RPMI7951 (cell line): ENCODE measurements around the gene NEK6. TPM values are rescaled to one million over a fixed set of nuclear protein-coding genes. Genes with fewer than 3 reads are reported as not detected.

Source experiments
- DNase-seq: peaks from one replicate; pipeline ENCODE4 v3.0.0-alpha.2; 2012; ENCODE audit warnings: low read depth
- total RNA-seq: library from RNA; depleted of rRNA; stranded (reverse); fragments of >200 nt; shearing (Covaris generic); gene quantifications from 2 replicates; pipeline ENCODE4 v1.2.3, GENCODE V29; 2014

NEK6 gene
- total RNA-seq, 1 experiment from 2014 or later = 27.5 TPM

DNA sequence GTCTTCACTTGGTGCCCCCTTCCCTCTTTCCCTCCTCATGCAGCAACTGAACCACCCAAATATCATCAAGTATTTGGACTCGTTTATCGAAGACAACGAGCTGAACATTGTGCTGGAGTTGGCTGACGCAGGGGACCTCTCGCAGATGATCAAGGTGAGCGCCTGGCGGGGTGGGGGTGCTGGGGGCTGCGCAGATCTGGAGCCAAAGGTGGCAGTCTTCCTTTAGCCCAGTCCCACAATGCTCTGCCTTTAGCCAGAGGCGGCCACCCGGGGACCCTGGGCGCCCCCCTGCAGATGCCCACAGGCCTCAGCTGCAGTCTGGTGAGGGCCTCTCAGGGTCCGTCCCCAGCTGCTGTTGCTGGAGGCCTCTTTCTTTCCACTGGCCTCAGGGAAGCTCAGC, 63.7 kb downstream of the NEK6 start:
- no peak for DNase-seq

DNA sequence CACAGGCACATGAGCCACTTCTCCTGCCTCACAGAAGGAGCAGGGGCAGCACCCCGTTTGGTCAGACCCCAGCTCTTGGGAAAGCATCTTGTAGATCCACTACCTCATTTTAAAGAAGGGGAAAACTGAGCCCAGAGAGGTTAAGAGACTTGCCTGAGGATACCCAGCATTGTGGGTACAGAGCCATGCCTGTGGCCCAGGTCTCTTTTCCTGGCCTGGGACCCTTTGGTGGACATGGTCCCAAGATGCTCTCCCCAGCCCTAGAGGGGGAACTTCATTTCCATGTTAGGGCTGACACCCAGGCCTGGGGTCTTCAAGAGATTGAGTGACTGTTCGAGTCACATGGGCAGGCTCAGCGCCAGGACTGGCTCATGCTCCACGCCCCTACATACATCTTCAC, 64.2 kb downstream of the NEK6 start:
- no peak for DNase-seq

DNA sequence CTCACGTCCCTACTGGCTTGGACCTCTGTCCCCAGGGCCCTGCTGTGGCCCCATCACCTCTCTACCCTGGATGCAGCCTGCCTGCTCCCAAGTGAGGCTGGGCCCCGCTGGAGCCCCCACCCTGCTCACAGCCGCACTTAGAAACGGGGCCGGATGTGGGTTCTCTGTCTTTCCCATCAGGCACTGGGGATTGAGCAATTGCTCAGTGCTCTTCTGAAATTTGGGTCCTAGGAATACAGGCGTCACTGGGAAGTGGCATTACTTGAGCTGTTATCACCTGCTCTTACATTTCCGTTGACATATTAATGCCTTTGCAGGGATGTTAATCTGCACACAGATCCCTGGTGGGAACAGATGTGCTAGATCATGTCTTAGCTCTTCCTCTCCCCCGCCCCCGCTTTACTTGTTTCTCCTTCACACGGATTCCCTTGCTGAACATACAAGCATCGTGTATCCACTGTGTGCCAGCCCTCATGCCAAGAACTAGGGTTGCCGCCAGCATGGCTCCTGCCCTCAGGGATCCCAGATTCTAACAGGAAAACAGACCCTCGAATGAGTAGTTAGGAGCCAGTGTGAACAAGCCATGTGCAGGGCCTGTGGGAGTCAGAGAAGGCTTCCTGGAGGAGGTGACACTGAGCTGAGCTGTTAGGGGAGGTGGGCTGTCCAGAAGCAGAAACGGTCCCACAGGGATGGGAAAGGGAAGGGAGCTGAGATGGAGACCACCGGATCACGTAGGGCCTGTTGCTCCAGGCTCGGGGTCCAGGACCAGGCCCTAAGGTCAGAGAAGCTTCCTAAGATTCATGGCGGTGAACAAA, 65.1 kb downstream of the NEK6 start:
- no peak for DNase-seq

DNA sequence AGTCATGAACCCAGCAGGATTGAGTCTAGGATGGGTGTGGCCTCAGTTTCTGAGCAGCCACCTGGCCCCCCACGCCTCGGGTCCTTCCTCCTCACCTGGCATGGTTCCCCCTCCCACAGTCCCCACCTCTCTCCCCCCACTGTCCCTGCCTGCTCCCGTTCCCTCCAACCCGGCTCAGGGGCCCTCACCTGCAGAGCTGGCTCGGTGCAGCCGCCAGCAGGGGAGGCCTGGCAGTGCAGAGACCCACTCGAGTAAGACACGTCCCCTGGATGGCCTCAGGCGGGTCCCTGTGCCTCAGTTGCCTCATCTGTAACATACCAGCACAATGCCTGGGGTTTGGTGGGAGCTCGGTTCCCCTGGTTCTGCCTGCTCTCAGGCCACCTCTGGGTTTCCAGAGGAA, 66.2 kb downstream of the NEK6 start:
- no peak for DNase-seq

DNA sequence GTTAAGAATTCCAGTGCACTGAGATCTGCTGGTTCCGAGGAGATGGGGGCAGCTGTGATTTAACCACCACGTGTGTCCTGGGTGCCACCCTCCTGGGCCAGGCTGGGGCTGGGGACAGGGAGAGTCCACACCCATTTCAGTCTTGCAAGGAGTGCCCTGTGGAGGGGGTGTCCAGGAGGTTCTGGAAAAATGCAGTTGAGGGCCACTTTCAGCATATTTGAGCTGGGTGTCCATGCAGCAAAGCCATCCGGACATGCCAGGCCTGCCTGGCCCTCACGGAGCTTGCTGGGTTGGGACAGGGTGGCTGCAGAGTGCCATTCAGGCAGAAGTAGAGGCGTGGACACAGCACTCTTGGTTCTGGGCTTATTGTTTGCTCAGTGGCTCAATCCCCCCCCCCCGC, 68.1 kb downstream of the NEK6 start:
- DNase-seq = no peak

DNA sequence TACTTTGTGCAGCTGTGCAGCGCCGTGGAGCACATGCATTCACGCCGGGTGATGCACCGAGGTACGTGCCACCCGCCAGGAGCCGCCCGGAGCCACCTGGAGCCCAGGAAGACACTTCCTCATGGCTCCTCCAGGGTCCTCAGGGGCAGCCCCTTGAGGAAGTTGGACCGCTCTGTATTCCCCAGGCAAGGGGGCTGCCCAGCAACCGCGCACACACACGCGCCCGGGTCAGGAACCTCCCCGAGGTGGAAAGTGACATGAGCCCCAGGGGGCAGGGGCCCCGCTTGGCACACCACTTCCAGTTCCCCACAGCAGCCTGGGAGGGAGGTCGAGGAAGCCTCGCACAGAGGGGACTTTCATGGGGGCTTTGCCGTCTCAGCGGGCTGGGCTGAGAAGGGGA, 68.6 kb downstream of the NEK6 start:
- no peak for DNase-seq

DNA sequence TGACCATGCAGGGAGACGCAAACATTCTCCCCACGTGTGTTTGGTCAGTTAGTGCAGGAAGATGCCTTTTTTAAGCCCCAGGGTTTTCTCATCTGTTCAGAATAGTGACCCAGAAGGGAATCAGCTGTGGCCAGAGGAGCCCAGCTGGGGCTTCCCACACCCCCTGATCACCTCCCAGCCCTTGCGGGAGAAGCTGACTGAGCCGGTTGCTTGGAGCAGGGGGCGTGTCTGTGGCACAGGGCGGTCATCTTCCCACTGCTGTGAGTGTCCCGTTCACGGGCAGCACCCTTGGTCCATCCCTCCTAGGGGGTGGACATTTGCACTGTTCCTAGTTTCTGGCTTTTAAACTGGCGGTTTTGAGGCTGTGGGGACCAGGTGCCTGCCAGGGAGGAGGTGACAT, 69.7 kb downstream of the NEK6 start:
- no peak for DNase-seq

DNA sequence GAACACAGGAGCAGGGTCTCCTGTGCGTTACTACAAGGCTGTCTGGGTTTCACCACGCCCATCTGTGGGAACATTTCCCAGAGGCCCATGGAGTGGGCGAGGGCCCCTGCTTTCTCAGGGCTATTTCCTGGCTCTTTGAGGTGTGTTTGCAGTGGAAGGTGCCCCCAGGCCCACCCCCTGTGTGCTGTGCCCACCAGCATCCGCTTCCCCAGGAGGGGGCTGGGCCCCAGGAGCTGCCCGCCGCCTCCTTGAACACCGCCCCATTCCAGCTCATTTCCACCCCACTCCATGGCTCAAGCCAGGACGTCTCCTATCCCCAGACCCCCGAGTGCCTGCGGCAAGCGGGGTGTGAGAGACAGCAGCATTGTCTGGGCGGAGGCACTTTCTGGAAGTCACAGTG, 70.5 kb downstream of the NEK6 start:
- DNase-seq = no peak

DNA sequence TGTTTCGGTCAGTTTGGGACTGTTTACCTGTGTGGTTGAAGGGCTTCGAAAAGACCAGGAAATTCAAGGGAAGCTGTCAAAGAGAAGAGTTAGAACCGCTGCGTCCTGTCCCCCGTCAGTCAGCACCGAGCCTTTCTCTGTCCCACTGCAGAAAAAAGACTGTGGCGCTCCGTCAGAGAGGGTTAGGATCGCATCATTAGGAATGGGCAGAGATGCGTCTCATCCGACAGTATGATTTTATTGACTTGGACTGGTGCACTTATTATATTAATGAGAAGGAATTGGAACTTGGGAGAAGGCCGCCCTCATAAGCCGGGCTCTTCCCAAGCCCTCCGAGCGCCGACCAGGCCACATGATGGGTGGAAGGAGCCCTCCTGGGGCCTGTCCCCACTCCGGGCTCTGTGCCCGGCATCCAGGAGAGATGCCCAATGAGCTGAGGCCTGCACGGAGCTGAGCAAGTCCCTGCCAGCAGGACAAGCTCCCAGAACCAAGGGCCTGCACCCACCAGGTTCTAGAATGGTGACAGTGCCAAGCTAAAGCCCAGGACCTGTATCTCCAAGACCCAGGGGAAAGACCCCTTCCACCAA, 71.5 kb downstream of the NEK6 start:
- DNase-seq = no peak

DNA sequence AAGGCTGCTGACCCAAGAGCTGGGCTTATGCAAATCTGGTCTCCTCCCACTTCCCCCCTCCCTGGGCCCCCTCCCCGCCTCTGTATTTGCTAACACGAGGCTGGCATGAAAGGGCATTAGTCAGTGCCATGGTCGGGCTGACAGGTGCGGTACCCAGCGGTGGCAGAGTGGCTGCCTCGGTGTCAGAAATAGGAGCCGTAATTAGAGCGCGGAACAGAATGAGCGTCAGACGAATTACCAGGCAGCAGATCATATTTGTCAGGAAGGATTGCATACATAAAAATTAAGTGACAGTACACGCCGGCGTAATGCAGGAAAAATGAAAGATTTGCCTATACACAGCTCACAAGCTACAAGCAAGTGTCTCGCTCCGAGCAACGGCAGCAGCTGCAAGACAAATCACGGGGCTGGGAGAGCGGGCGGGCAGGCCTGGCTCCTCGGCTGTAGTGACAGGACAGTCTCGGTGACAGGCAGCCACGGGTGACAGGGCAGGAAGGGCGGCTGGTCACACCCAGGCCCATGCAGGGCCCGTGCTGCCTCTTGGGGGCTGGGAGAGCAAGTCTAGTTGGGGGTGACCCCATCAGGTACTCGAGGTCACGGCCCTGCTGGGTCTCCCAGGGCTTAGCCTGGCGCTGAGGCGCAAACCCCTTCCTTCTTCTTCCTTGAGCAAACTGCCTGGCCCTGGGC, 72.4 kb downstream of the NEK6 start:
- no peak for DNase-seq

DNA sequence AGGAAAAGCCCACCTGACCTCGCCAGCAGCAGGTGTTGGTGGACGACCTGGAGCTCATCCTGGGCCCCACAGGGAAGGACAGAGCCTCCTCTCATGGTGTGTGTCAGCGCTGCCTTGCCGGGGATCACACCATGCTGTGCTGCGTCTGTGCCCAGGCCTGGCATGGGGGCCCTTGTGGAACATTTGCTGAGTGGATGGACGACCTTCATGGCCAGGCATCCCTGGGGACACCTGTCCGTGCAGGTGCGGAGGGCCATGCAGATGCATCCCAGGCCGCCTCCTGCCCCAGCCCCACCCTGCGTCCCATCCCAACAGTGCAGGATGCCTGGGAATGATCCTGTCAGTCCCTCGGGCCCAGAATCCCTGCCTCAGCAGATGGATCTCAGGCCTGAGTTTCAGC, 73.8 kb downstream of the NEK6 start:
- DNase-seq = no peak

DNA sequence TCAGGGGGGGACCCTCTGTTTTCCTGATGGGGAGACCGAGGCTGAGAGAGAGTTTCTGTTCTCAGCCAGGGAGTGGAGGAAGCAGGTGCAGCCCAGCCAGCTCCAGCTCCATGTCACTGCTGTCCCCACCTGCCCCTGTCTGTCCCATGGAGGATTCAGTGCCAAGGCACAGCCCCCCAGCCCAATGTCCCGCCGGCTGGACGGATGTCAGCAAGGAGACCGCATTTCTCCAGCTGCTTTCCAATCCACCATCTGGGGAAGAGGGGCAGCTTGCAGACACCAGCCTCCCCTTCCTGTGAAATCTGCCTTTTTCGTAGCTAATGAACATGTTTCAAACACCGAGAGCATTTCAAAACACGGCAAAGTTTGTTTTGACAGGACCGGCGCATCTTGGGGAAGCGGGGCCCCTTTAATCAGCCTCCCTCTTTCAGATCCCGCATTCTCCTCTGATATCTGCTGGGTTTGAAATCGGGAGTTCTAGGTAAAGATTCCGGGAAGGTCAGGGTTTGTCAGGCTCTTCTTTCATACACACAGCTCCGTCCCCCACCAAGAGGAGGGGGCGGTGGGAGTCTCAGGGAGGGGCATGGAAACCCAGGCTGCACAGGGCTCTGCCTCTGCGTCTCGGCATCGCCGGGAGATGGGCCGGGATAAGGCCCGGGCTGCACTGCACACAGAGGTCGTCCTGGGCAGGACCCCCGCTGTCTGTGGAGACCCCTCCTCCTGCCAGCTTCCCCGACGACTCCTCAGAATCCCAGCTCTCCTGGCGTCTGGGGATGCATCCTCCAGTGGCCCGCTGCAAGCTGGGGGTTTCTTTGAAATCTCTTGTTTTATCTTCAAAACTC, 74.8 kb downstream of the NEK6 start:
- no peak for DNase-seq

DNA sequence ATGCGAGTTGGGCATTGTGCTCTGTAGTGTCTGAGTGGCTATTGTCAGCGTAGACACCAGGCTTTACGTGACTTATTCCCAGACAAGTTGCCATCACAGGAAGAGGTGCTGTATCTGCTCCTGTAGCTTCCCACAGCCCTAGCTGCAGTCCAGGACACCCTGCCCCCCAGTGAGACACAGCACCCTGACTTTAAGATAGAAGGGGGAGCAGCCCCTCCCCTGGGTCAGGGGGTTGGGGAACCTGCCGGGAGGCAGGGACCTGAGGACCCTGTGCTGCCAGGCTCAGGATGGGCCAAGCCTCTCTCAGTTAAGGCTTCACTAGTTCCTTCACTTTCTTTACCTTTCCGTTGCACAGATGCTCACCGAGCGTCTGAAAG, 75.4 kb downstream of the NEK6 start:
- no peak for DNase-seq

DNA sequence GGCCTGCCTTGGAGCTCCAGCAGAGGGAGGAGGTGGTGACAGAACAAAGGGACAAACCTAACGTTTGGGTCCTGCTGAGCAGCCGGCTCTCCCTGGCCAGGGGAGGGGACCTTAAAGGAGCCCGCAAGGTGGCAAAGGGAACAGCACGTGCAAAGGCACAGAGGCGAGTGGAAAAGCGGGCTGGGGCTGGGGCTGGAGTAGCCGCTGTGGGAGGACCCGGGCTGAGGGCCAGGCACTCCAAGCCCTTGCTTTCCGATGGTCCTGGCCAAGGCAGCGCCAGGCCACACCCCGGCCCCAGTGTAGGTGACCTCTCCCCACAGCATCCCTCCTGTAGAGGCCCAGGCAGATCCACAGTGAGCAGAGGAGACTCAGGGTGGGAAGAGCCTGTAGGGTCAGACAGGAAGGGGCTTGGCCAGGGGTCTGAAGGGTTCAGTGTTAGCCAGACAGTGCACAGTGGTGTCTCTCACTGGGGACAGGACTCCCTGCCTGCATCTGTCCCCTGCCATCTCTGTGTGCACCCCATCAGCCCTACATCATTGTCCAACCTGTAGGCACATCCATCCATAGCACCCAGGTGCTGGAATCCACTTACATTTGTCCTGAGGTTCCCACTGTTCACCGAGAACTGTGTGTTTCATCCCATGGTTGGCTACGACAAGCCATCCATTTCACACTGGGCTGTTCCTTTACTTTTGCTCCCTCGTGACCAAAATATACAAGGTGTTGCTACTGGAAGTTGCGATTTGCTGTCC, 77.0 kb downstream of the NEK6 start:
- DNase-seq = no peak

DNA sequence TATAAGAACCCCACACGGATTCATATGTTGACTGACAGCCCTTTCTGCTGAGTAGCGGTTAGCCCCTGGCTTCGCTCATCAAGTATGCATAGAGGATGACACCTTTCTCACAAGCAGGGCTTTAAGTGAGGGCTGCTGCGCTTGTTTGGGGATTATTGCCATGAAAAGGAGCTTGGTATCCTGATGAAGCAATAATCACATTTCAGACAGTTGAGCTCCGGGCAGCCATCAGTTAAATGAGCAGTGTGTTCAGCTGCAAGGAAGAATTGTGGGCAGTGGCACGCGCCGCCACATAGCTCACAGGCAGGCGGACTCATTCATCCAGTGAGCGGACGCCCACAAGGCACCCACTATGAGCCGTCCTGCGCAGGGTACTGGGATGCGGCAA, 77.6 kb downstream of the NEK6 start:
- DNase-seq = no peak

DNA sequence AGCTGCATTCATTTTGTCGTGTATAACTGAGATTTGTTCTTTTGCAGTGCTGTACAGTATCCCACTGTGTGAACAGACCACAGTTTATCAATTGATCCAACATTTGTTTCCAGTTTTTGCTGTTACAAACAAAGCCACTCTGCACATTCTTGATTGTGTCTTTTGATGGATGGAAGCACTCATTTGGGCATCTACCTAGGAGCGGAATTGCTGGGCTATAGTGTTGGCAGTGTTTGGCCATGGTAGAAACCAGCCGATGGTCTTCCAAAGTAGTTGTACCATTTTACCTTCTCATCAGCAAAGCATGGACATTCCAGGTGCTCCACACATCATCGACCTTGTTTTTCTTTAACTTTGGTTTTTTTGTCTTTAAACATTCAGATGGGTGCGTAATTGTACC, 79.8 kb downstream of the NEK6 start:
- no peak for DNase-seq

DNA sequence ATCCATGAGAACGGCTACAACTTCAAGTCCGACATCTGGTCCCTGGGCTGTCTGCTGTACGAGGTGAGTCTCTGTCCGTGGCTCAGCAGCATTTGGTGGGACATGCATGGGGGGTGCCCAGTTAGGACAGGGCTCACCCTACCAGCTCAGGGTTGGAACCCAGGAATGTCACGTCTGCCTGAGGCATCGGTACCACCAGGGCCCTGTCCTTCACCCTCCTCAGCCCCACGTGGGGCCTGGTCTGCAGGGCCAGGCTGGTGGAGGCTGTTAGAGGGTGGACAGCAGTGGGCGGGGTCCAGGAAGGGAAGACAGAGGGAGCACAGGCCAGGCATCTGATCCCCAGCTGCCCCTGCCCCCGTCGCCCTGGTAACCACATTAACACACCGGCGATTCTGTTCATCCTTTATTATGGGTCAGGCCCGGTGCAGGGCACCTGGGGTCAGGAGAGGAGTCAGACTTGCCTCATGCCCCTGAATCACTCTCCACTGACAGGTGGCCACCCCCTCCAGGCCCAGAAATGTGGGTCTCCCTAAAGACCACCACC, 81.9 kb downstream of the NEK6 start:
- DNase-seq = no peak

DNA sequence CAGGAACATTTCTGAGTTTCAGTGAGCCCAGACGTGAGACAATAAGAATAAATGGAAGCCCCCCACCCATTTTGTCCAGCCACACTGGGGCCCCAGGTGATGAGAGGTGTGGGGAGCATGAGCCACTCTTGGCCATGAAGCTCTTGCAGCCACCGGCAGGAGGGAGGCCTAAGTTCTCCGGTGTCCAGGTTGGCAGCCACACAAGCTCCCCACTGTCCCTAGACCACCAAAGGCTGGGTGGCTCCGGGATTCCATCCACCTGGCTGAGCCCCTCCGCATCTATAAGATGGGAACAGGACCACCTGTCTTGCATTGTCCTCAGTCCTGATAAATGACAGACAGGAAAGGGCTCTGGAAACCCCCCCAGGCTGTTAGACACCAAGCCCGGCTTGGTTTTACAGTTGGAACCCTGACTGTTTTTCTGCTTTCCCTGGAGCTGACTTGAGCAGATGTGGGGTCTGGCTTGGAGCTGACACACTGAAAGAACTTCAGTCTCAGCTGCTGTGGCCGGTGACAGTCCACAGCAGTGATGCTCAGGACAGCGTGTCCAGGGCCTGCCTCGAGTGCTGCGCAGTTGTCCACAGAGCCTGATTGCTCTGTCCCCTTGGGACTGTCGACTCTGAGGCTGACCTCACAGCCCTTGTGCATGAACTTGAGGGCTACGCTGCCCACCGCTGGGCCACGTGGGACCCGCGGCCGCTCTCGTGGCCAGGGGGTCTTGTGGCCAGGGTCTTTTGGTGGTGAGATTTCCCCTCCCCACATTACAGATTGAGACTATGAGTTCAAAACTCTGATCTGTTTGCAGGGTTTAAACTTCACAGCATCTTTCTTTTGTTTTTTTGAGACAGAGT, 82.7 kb downstream of the NEK6 start:
- DNase-seq = no peak

DNA sequence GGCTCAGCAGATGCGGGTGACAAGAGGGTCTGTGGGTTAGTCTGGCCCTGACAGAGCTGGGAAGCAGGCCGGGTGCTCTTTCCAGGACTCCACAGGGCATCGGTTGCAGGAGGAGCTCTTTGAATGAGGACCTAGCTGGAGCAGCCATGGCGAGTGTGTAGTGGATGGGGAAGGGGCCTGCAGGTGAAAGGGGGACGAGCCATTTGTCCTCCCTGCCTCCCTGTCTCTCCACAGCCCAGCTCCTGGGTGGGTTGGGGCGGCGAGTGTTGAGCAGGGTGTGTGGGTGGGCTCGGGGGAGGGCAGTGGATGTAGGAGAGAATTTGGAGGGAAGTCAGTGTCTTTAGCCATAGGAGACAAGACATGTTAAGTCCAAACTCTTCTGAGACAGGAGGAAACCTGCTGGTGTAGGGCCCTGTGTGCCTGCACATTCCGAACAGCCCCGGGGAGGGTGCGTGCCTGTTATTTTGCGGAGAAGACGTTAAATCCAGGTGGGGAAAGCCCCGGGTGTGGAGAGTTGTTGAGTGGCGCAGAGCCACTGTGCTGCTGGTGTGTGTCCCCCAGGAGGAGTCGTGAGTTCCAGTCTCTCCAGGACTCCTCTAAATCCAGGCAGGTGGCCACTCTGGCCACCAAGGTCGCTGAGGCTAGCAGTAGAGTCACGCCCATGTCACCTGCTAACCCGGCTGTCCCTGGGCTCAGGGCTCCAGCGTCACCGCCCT, 83.9 kb downstream of the NEK6 start:
- no peak for DNase-seq

DNA sequence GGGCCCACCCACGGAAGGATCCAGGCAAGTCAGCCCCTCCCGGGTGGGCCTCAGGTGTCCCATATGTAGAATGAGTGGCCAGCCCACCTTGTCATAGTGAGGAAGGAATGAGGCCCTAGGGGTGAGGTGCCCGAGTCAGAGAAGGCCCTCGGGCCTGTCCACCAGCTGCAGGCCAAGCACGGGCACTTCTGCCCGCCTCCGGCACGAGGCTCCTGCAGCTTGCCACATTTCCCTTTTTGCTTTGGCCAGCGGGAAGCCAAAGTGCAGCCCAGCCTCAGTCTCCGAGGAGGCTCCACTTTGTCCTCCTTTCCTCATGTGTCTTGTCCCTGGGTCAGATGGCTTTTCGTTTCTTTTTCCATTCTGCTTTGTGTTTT, 84.6 kb downstream of the NEK6 start:
- DNase-seq = no peak
